GM12873 (cell line): ENCODE measurements around the gene LGALS4.

Experiments used
- CTCF ChIP-seq: IDR thresholded peaks from 2 replicates; pipeline ENCODE4 v1.5.1; 2012; ENCODE audit warnings: low read depth, mild to moderate bottlenecking, moderate library complexity, low read length, control low read depth; ENCODE audit not compliant: insufficient read depth; ENCODE audit errors: missing control alignments

LGALS4 gene

DNA sequence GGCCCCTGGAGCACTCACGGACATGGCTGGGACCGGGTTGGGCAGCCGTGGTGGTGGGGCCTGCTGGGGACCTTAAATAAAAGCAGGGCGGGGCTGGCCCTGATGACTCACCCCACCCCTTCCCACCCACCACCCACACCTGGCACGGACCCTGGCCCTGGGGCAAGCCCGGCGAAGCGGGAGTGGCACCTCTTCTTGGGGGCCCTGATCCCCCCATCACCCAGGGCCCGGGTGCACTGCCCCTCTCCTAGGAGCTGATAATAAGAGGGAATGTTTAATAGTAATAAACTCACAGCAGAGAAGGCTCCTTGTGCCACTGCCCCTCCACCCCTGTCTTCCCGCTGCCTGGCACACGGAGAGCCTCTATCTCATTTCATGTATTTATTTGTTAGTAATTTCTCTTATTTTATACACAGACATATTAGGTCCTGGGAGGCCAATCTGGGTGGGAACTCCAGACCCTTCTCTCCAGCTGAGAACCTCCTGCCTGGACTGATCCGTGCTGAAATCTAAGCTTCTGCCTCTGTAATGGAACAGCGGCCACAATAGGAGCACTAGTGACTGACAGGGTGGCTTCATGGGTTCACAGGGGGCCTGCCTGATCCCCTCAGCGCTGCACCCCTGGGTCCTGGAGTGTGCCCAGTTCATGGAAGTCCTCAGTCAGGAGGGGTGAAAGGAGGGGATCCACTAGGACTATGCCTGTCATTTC is 39.1 kb downstream of the LGALS4 start, which contains the start of gene LGALS7:
Gene LGALS7, minus strand, starts transcription at position 49 of the 709 bp plus-strand sequence. Its CDS starts 25 bp downstream, at position 24.
- no peak for TF ChIP-seq CTCF

DNA sequence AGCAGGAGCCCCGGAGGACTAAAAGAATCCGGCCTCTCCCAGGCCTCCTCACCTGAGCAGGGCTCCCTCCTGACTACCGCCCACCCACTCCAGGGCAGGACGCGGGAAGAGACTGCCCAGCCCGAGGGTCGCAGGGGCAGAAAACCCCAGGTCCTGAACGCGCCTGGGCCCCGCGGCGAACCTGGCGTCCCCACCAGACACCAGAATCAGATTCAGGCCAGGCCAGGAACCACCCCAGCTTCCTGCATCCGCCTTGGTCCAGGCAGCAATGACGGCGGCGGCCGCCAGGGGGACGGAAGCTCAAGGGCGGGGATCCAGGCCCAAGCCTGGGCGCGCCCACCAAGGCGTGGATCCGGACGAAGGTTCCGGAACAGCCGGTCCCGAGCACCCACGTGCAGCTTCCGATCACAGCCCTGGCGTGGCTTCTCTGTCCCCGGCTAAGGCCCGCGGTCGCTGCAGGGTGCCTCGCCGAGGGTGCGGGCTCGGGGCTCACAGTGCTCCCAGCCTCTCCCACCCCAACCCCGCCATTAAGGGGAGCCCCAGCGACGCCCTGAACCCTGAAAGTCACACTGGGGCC is 43.0 kb downstream of the LGALS4 start:
- TF ChIP-seq CTCF, result peak; percentile 84

GRCh38 chr19:38766276-38767047 is 46.3 kb downstream of the LGALS4 start:
- no peak for TF ChIP-seq CTCF

DNA sequence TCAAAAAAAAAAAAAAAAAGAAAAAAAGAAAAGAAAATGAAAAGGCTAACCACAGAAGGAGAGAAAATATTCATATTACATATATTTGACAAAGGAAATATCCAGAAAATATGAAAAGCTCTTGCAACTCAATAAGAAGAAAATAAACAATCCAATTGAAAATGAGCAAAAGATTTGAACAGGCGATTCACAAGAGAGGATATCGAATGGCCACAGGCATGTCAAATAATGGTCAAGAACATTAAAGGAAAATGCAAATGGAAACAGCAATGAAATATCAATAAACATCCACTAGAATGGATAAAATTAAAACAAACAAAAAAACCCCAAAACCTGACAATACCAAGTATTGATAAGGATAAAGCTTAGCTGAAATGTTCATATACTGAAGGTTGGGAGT is 47.5 kb downstream of the LGALS4 start:
- TF ChIP-seq CTCF, result no peak

- TF ChIP-seq CTCF, result no peak
These were observed 48.9 kb downstream of the LGALS4 start for GRCh38 chr19:38763795-38764220.

DNA sequence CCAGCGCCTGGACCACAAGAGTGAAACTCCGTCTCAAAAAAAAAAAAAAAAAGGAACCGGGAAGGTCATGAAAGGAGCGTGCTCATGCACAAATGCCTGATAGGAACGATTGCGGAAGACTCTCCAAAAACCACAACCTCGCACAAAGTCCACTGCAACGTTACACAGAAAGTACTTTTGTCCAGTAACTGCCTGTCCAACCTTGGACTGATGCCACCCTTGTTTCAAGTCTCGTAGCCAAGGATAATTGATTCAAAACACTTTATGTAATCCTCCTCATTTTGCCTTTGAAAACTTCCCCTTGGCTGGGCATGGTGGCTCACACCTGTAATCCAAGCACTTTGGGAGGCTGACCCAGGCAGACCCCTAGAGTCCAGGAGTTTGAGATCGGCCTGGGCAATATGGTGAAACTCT is 53.1 kb downstream of the LGALS4 start:
- no peak for TF ChIP-seq CTCF
